NCI-H1048 (cell line): ENCODE data around the gene ADORA1.

Experiments used
- DNase-seq: peaks from one replicate; lab custom pipeline; 2025; lab: John Stamatoyannopoulos, UW

Gene ADORA1

DNA sequence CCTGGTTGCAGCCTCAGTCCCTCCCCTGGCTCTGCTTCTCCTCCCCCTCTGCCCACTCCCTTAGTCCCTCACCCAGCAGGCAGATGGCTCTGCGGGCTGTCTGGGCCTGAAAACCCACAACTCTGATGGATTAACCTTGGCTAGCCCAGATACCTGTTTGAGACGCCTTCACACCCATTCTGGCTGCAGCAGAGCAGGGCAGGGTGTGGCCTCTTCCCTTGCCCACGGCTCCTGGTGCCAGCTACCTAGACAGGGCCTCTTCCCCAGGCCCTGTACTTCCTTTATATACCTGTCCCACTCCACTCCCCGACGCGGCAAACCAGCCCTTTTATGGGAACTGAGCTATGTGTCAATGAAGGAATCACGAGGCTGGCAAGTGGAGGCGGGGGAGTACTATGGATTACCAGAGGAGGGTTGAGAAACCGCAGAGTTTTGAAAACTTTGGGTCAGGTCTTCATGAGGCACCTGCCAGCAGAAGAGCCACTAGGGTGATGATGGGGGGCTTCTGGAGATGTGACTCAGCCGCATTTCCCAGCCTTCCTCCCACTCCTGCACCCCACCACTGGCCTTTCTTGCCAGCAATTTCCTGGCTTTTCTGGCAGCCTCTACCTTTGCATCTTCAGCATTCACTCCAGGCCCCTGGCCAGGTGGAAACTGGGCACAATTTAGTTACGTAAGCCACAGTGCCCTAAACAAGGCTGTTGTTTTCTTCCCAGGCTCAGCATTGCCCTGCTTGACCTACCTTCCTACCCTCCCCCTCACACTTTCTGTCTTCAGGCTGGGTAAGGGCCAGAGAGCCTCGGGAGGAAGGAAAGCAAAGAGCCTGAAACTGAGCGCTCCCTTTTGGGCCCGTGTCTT lies 59.1 kb downstream of the ADORA1 start, which contains the start of gene CHI3L1:
Gene CHI3L1, minus strand, starts transcription at position 259 of the 858 bp plus-strand sequence. Its CDS starts 81 bp downstream, at position 178.
- DNase-seq, result no peak

DNA sequence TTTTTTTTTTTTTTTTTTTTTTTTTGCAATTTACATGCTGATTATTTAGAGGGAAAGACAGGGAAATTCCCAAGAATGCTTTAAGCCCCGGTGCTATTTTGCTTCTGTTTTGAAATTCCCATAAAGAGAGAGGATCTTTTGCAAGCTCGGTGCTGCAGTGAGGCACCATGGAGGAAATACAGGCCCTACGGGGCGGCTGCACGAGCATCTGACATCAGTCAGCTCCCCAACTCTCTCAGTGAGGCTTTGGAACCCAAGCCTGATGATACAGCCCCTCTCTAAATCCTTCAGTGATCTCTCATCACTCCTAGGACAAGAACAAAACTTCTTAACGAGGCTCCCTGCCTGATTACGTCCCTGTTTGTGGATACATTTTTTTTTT lies 59.8 kb downstream of the ADORA1 start:
- DNase-seq, result no peak

DNA sequence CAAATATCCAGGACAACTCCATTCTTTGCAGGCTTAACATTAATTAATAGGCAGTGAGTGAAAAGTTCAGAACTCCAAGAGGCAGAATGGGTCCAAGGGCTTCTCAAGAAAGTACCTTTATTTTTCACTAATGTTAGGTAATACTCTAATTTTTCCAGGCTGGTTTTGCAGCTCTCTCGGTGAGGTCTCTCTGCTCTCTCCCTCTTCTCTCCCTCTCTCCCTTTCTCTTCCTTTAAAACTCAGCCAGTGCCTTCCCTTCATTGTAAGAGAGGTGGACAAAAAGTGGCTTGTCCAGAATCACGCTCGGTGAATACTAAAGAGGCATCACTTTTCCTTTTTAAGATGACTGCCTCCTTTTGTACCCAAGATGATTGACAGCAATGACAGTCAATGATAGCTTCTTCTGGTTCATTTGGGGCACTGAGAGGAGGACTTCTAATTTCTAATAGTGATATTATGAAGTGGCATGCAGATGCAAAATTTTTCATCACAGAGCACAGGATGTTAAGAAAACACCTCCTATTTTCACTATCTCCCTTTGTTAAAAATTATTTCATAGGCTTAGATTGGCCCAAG lies 60.3 kb downstream of the ADORA1 start:
- no peak for DNase-seq

DNA sequence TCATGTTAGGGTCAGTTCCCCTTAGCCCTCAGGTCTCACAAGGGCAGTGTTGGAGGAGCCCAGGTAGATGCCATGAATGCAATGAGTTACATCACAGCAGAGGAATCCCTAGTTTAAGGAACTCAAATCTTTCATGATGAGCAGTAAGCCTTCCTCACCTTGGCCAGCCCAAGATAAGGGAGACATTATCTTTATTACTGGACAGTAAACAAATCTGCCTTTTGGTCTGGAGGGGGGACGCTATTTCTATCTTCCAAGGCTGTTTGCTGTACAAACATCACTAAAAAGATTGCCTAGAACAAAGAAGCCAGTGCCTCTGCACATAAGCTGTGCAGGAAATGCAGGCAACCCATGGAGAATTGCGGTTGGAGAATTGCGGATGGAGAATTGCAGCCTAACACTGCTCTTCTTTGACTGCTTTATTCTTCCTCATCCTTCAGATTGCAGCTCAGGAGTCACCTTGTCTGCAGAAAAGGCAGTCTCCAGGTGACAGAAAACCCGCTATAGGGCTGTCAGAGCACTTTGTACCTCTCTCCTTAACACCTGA lies 61.2 kb downstream of the ADORA1 start:
- DNase-seq, result no peak

DNA sequence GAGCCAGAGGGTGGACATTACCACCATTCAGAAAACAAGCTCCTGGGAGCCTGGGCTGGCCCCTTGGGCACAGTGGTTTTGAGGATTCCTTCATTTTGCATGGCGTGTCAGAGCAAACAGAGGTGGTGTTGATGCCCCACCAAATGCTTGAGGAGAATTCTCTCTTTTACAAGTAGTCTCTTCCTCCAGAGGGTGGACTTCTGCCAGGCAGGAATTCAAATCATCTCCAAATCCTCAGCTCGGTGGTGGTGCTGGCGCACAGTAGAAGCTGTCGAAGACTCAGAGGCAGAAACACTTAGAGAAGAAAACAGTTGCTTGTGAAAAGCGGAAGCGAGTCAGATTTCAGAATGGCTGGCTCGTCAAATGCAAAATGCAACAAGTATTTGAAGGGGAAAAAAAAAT lies 62.4 kb downstream of the ADORA1 start:
- DNase-seq, result no peak

DNA sequence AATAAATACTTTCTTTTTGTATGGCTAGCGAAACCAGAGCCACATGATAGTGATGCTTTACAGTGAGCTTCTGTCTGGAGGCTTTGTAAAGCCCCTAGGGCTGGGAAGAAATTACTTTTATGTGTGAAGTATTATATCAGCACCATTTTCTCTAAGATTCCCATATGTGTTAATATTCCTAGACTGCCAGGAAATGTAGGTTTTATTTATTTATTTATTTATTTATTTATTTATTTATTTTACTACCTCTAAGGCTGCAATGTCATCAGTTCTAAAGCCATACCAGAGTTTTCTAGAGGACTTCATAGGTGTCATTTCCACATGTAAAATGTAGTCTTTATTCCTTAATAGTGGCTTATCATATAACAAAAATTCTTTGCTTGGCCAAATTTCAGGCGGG lies 63.4 kb downstream of the ADORA1 start:
- no peak for DNase-seq

DNA sequence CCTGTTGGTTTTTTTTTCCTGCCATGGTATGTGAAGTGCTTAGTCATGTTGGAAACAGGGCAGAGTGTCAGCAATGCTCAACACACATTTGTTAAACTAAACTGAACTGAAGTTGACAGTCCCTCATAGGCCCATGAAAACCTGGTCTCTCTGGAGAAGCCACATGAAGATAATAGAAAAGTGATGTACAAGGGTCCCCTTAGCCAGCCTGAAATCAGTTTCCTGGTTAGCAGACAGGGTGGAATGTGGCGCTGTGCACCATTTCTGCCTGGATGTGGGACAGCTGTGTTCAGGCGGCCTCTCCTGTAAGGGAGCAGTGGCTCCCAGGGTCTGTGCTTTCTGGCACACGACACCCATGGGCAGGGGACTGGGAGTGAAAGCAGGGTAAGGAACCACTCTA lies 68.8 kb downstream of the ADORA1 start:
- no peak for DNase-seq

DNA sequence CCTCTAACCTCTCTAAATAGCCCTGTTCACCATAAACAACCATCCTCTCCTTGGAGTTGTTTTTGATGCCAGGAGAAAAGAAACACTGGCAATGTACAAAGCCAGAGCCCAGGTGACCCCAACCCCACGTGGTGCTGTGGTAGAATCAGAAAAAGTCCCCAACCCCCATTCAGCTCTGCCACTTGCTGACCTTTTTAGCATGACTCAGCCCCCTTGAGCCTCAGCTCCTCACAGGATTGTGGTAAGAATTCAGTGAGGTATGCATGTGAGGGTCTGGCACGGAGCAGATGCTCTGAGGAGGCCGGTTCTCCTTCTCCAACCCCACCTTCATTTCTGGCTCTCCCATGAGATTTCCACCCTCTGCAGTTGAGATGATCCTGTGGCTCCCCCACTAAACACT lies 70.1 kb downstream of the ADORA1 start:
- DNase-seq, result no peak

DNA sequence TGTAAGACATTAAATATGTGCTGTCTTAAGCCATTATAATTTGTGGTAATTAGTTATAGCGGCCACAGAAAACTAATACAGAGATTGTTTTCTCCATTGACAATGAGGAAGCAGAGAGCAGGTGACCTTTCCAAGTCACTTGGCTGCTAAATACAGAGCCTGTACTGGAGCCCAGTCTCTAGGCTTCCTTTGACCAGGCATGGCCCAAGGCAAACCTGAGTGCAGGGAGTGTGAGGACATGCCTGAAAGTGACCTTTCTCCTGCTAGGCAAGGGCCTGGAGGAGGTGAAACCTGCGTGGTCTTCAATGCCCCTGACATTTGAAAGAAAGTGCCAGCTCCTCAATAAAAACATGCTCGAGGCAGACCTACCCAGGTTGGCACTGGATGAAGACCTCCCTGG lies 71.5 kb downstream of the ADORA1 start:
- no peak for DNase-seq

DNA sequence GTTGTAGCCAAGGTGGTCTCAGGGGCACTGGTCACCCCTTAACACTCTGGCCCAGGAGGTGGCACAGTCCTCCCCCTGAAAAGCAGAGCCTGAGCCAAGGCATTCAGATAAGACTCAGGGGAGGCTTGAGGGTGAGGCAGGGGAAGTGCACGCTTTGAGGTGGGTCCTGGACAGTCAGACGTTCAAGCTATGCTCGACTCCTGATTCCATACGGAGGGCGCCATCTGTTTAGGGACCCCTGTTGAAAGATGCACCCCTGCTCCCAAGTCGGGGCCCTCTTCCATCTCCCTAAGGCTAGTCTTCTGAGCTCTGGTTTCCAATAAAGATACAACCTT lies 71.9 kb downstream of the ADORA1 start:
- no peak for DNase-seq

DNA sequence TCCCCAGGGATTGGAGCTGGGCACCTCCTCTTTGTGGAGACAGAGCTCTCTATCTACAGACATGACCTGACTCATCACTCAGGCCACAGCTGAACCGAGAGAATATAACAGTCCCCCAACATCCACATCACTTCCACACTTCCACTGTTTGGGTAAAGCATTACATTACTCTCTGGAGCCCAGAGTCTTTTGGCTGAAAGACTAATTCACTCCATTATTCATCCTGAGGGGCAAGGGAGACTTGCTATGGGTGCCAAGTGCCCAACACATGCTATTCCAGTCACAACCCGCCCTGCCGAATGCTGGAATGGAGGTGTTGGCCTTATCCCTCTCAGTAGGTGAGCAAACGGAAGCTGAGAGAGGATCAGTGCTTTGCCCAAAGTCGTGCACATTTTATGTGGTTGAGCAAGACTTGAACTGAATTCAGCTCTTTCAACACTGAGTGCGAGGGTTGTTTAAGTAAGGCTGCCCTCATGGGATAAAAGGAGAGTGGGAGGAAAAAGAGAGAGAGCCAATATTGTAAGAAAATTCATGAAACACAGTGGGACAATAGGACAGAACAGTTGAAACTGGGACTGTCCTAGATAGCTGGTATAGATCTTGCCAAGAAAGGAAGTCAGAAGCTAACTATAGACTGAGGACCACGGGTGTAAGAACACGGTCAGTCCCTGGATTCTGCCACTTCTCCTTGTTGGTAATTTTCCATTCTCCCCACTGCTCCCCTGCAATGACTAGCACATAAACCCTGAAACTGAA lies 72.5 kb downstream of the ADORA1 start:
- DNase-seq, result no peak

DNA sequence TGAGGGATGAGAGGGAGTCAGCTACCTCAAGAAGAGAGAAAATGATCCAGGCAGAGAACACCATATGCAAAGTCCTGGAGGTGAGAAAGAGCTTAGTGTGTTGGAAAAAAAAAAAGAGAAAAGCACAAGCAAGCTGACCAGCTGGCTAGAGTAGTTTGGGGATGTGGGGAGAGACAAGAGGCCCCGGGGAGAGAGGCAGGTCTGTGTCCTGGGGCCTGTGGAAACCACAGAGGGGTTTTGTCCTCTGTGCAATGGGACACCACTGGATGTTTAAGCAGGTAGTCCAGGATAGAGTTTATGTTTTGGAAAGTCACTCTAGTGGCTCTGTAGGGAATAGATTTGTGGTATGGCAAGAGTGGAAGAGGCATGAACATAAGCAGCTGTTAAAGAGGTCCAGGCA lies 73.4 kb downstream of the ADORA1 start:
- DNase-seq, result no peak

DNA sequence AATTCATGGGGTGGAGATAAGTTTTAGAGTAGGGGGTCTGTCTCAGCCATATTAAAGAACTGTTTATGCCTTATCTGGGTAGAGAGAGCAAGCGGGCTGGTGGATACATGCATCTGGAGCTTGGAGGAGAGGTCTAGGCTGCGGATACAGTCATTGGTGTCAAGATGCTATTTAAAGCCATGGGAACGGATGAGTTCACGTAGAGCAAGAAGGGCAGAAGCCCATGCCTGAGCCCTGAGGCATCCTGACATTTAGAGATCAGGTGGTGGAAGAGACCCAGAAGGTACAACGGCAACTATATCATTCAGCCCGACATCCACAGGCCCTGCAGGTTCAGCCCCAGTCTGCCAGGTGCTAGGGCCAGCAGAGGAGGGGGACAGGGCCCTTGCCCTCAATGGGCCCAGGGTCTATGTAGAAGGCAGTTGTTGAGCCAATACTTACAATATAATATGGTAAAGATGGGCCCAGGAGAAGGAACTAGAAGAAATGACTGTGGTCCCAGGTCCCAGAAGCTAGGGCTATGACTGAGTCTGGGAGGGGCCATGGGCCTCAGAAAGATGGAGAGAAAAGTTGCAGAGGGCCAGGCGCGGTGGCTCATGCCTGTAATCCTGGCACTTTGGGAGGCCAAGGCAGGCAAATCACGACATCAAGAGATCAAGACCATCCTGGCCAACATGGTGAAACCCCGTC lies 74.1 kb downstream of the ADORA1 start:
- DNase-seq, result no peak

DNA sequence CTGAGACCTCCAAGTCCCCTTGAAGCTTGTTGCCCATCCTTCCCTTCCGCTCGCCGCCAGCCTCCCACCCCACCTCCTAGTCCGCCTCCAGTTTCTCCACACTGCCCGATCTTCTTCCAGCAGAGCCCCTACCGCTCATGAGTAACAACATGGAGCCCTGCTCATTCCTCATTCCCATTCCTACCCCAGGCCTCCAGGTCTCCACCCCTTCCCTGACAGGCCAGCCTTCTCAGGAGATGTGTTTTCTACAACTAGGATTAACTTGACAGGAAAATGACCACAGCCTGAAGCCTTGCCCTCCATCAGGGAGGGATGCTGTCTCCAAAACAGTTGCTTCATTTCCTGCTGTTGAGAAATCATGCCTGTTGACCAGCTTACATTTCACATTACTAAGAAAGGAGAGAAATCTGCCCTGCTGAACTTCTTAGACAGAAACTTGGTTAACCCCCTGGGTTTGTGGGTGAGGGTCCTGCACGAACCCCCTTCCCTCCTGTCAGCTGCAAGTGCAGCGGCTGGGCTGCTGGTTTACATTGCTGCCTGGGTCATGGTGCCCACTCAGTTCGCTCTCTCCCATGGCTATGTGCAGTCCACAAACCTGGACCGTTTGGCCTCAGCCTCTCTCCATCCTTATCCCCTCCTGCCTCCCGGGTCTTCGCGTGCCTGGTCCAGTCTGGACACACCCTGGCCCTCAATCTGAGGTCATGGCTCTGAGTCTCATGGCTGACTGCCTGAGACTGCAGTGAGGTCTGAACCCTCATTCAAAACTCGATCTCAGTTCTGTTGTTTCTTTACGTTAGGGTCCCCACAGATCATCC lies 75.1 kb downstream of the ADORA1 start:
- no peak for DNase-seq

DNA sequence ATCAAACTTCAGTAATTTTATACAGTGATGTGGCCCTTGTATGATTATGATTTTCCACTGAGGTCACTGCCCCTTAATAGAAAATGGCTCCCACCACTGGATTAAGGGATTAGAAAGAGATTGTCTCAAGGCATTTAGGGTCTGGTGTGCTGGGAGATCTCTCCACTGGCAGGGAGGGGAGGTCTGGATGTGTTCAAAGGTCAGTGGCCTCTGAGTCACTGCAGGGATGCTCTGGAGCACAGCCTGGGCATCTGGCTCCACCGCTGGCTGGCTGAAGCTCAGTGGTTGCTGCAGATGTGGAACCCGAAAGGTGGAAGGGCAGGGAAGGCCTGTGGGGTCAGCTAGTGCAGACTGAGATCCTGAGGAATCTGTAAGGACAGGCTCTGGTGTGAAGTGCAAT lies 77.2 kb downstream of the ADORA1 start:
- DNase-seq, result no peak

DNA sequence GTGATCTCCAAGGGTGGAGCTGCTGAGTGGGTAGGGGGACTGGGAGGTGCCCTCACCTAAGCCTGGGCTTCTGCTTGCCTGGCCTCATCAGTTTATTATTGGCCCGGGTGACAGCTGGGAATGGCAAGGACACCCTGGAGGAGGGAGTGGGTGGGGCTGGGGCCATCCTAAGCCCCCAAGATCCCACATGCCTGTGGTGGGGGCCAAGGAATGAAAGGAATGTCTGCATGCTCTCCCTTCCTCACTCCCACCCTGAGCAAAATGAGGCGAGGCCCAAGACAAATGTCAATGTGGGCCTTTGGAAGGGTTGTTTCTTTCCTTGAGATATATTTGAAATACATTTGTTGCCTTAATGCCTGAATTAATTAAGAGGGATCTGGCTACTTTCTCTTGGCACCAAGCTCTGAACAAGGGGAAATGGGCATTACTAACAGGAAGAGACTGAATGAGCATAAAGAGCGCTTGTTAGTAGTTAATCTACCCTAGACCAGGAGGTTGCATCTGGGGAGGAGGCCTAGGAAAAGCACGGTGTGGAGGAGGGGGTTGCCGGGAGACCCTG lies 78.7 kb downstream of the ADORA1 start:
- no peak for DNase-seq

DNA sequence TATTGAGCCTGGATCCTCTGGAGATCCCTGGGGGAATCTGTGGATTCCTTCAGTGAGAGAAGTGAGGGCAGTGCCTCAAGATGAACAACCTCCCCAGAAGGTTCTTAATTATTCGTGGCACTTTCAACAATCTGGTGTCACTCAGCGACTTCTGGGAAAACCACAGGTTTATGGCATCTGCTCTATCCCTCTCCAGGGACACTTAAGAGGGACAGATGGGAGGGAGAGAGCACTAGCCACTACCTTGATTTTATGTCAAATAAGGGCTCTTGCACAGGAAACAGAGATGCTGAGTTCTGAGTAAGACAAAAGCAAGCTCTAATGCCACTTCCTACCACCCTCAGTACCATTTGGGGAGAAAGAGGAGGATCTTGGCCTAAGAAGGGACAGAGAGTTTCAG lies 80.2 kb downstream of the ADORA1 start:
- no peak for DNase-seq

DNA sequence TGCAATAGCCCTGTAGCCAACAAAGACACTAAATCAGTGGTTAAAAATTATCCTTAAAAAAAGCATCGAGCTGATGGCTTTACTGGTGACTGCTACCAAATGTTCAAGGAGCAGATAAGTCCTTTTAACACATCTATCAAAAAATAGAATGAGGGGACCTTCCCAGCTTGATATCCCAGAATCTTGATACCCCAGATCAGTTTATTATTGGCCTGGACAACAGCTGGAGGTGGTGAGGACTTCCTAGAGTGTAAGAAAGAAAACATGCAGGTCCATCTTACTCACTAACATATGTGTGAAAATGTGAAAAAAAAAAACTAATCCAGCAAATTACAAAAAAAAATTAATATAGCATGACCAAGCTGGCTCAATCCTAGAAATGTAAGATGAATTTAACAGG lies 80.7 kb downstream of the ADORA1 start:
- DNase-seq, result no peak

DNA sequence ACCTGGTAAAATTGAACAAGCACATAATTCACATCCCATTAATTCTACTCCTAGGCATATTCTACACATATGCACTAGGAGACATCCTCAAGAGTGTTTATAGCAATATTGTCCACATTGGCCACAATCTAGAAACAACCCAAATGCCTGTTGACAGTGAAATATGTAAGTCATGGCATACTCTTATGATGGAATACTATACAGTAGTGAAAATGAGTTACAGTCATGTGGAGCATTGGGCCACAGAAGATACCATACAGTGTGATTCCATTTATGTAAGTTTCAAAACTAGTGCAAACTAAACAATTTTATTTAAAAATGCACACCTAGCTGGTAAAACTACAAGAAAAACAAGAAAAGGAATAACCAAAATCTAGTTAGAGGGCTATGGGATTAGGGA lies 82.8 kb downstream of the ADORA1 start:
- no peak for DNase-seq

DNA sequence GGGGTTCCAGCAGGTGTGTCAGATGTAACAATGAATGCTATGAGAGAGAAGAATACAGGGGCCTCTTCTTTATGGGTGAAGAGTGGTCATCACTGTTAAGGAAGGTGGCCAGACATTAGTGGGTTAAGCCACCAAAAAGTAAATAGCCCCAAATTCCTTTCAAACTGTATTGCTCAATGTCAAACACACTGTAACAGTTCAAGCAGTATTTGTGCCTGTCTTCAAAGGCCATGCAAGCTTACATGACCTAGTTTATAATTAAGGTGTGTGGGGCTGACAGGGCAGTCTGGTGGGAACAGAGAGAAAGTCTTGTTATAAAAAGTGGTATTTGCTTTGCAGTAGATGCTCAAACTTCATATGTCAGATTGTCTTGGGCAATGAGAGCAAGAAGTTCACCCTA lies 83.5 kb downstream of the ADORA1 start:
- DNase-seq, result no peak

DNA sequence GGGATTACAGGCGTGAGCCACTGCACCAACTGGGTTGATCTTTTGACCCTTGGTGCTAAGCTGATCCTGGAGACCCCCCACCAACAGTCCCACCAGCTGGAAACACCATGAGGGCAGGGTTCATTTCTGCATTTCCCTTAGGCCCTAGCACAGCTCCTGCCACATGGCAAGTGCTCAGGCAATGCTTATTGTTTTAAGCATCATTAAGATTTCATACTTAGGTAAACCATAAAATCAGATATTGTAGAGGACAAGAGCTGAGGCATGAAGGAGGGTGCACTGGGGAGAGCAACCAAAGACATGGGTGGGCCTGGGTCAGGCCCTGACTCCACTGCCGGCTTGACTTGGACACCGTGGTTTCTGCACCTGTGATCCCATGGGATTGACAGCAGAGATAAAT lies 84.3 kb downstream of the ADORA1 start:
- DNase-seq, result no peak
